Mesendoderm (in vitro differentiated cells): Measurements from ENCODE around the gene TMEM108.

Experiments used
- DNase-seq: peaks from one replicate; pipeline ENCODE4 v3.0.0; 2013
- H2AK5ac ChIP-seq: 2 replicates; pipeline ENCODE4 v1.6.1; 2013; ENCODE audit warnings: low read length, inconsistent platforms
- H2BK120ac ChIP-seq: 2 replicates; pipeline ENCODE4 v1.6.1; 2013; ENCODE audit warnings: low read depth, mild to moderate bottlenecking, low read length, moderate library complexity, mixed read lengths
- H2BK15ac ChIP-seq: replicated peaks from 2 replicates; pipeline ENCODE4 v1.6.1; 2013; ENCODE audit warnings: low read depth, mild to moderate bottlenecking, moderate library complexity
- H2BK5ac ChIP-seq: 2 replicates; pipeline ENCODE4 v1.6.1; 2013; ENCODE audit warnings: low read length, inconsistent platforms
- H3K18ac ChIP-seq: 2 replicates; pipeline ENCODE4 v1.6.1; 2013; ENCODE audit warnings: mild to moderate bottlenecking, low read length, mixed read lengths
- H3K23ac ChIP-seq: one replicate; pipeline ENCODE4 v1.6.1; 2013; ENCODE audit warnings: low read length
- H3K27ac ChIP-seq: 2 replicates; pipeline ENCODE4 v1.5.1; 2013; ENCODE audit warnings: low read depth, mild to moderate bottlenecking, inconsistent platforms, low read length, moderate library complexity
- H3K27me3 ChIP-seq: 2 replicates; pipeline ENCODE4 v1.6.1; 2013; ENCODE audit warnings: low read length, control low read depth, mild to moderate bottlenecking, inconsistent platforms; ENCODE audit not compliant: insufficient read depth, poor library complexity
- H3K36me3 ChIP-seq: 2 replicates; pipeline ENCODE4 v1.6.1; 2013; ENCODE audit warnings: low read length, inconsistent platforms; ENCODE audit not compliant: control insufficient read depth, insufficient read depth
- H3K4ac ChIP-seq: one replicate; pipeline ENCODE4 v1.6.1; 2013; ENCODE audit warnings: low read depth, mild to moderate bottlenecking, low read length, moderate library complexity
- H3K4me1 ChIP-seq: 2 replicates; pipeline ENCODE4 v1.6.1; 2013; ENCODE audit warnings: low read depth, low read length, inconsistent platforms; ENCODE audit not compliant: control insufficient read depth
- H3K4me2 ChIP-seq: 2 replicates; pipeline ENCODE4 v1.6.1; 2013; ENCODE audit warnings: low read length
- H3K4me3 ChIP-seq: 2 replicates; pipeline ENCODE4 v1.5.1; 2013; ENCODE audit warnings: mild to moderate bottlenecking, low read length
- H3K56ac ChIP-seq: one replicate; pipeline ENCODE4 v1.6.1; 2013; ENCODE audit warnings: low read length
- H3K79me1 ChIP-seq: 2 replicates; pipeline ENCODE4 v1.6.1; 2013; ENCODE audit warnings: low read length, inconsistent platforms
- H3K79me2 ChIP-seq: 2 replicates; pipeline ENCODE4 v1.6.1; 2013; ENCODE audit warnings: mild to moderate bottlenecking, low read length; ENCODE audit not compliant: control insufficient read depth, insufficient read depth
- H3K9ac ChIP-seq: 2 replicates; pipeline ENCODE4 v1.6.1; 2013; ENCODE audit warnings: low read length, inconsistent platforms
- H4K5ac ChIP-seq: one replicate; pipeline ENCODE4 v1.6.1; 2013; ENCODE audit warnings: low read length
- H4K8ac ChIP-seq: one replicate; pipeline ENCODE4 v1.6.1; 2013; ENCODE audit warnings: low read depth, mild to moderate bottlenecking, control low read depth, low read length, moderate library complexity
- WGBS: extraction: QIAGEN DNeasy Blood & Tissue Kit; methylation state at CpG from one replicate; pipeline ENCODE4 v1.1.7; 2013; ENCODE audit warnings: low lambda C conversion rate, missing lambda C conversion rate; ENCODE audit not compliant: insufficient coverage; ENCODE audit errors: extremely low coverage; 5-methylcytosine and 5-hydroxymethylcytosine counted together

Gene TMEM108

GRCh38 chr3:133393691-133394474 lies 355.7 kb downstream of the TMEM108 start:
- H3K9ac ChIP-seq, result no peak overlapping the region
- no peak overlapping the region for H2BK120ac ChIP-seq
- H3K56ac ChIP-seq, result no peak overlapping the region
- no peak overlapping the region for H3K18ac ChIP-seq
- H3K79me1 ChIP-seq, result no peaks in the 10 kb centered on the region
- no peak overlapping the region for H2BK5ac ChIP-seq
- H3K4me2 ChIP-seq, result no peak overlapping the region
- H4K5ac ChIP-seq, result no peak overlapping the region
- WGBS, result no CpG with 5 or more reads among the region's 7 CpGs
- no peaks in the 10 kb centered on the region for H3K79me2 ChIP-seq
- no peak for DNase-seq
- no peak overlapping the region for H2BK15ac ChIP-seq
- H3K27ac ChIP-seq, result no peak overlapping the region
- H3K4me1 ChIP-seq, result no peaks in the 10 kb centered on the region
- H3K4ac ChIP-seq, result no peak overlapping the region
- H2AK5ac ChIP-seq, result no peak overlapping the region
- H3K23ac ChIP-seq, result no peak overlapping the region
- H4K8ac ChIP-seq, result no peak overlapping the region
- H3K27me3 ChIP-seq, result no peaks in the 10 kb centered on the region
- no peak overlapping the region for H3K4me3 ChIP-seq
- H3K36me3 ChIP-seq, result no peaks in the 10 kb centered on the region

- Histone ChIP-seq H3K9ac (no peak overlapping the region), H3K79me1 (no peaks in the 10 kb centered on the region), H3K36me3 (no peaks in the 10 kb centered on the region), H4K8ac (no peak overlapping the region), H3K56ac (no peak overlapping the region), H3K23ac (no peak overlapping the region), H2BK15ac (no peak overlapping the region), H3K79me2 (no peaks in the 10 kb centered on the region), H2AK5ac (no peak overlapping the region), H3K27ac (no peak overlapping the region), H2BK5ac (no peak overlapping the region), H3K4me2 (no peak overlapping the region), H3K4me1 (no peaks in the 10 kb centered on the region), H3K4ac (no peak overlapping the region), H2BK120ac (no peak overlapping the region), H4K5ac (no peak overlapping the region), H3K18ac (no peak overlapping the region), H3K27me3 (no peaks in the 10 kb centered on the region), H3K4me3 (no peak overlapping the region)
- DNase-seq, result no peak
- no CpG with 5 or more reads among the region's 1 CpG for WGBS
These were observed 356.5 kb downstream of the TMEM108 start for GRCh38 chr3:133394561-133395311.

GRCh38 chr3:133396906-133397305 lies 358.7 kb downstream of the TMEM108 start:
- no peaks in the 10 kb centered on the region for H3K4me1 ChIP-seq
- H3K36me3 ChIP-seq, result no peaks in the 10 kb centered on the region
- H3K79me2 ChIP-seq, result no peaks in the 10 kb centered on the region
- H2BK5ac ChIP-seq, result no peak overlapping the region
- no peak overlapping the region for H2BK15ac ChIP-seq
- WGBS, result no CpG with 5 or more reads among the region's 10 CpGs
- no peak for DNase-seq
- H4K8ac ChIP-seq, result no peak overlapping the region
- no peak overlapping the region for H3K4ac ChIP-seq
- H2BK120ac ChIP-seq, result no peak overlapping the region
- no peak overlapping the region for H3K4me3 ChIP-seq
- H3K79me1 ChIP-seq, result no peaks in the 10 kb centered on the region
- H3K4me2 ChIP-seq, result no peak overlapping the region
- H3K9ac ChIP-seq, result no peak overlapping the region
- H3K27ac ChIP-seq, result no peak overlapping the region
- H2AK5ac ChIP-seq, result no peak overlapping the region
- H3K56ac ChIP-seq, result no peak overlapping the region
- H3K23ac ChIP-seq, result no peak overlapping the region
- H4K5ac ChIP-seq, result no peak overlapping the region
- H3K18ac ChIP-seq, result no peak overlapping the region
- no peaks in the 10 kb centered on the region for H3K27me3 ChIP-seq

- Histone ChIP-seq H3K4me1 (no peaks in the 10 kb centered on the region), H3K23ac (no peak within 1 kb of the TSS), H3K9ac (no peak within 1 kb of the TSS), H2BK120ac (no peak within 1 kb of the TSS), H4K5ac (no peak within 1 kb of the TSS), H2BK15ac (no peak within 1 kb of the TSS), H3K79me1 (no peaks in the 10 kb centered on the region), H3K18ac (no peak within 1 kb of the TSS), H3K27me3 (no peaks in the 10 kb centered on the region), H3K36me3 (no peaks in the 10 kb centered on the region), H3K4me2 (no peak within 1 kb of the TSS), H2AK5ac (no peak within 1 kb of the TSS), H3K4ac (no peak within 1 kb of the TSS), H4K8ac (no peak within 1 kb of the TSS), H3K56ac (no peak within 1 kb of the TSS), H3K79me2 (no peaks in the 10 kb centered on the region), H3K4me3 (no peak within 1 kb of the TSS), H3K27ac (no peak within 1 kb of the TSS), H2BK5ac (no peak within 1 kb of the TSS)
- no CpG with 5 or more reads among the region's 15 CpGs for WGBS
- no peak for DNase-seq
These were observed 361.9 kb downstream of the TMEM108 start, which contains the start of gene BFSP2 for GRCh38 chr3:133400006-133400515. TSS of gene BFSP2 (plus strand) at chr3:133400056. CDS start at chr3:133400084, 28 bp downstream.

GRCh38 chr3:133401374-133402135 lies 363.4 kb downstream of the TMEM108 start:
- no peak overlapping the region for H2BK120ac ChIP-seq

More at GRCh38 chr3:133401374-133402135, 363.4 kb downstream of the TMEM108 start:
- H3K4me1 ChIP-seq, result no peaks in the 10 kb centered on the region
- H3K4ac ChIP-seq, result no peak overlapping the region
- no peaks in the 10 kb centered on the region for H3K36me3 ChIP-seq
- H3K56ac ChIP-seq, result no peak overlapping the region
- H3K23ac ChIP-seq, result no peak overlapping the region
- no peak overlapping the region for H3K27ac ChIP-seq
- no peaks in the 10 kb centered on the region for H3K27me3 ChIP-seq
- no peak overlapping the region for H2AK5ac ChIP-seq
- H2BK15ac ChIP-seq, result no peak overlapping the region
- H2BK5ac ChIP-seq, result no peak overlapping the region
- no peak overlapping the region for H4K5ac ChIP-seq
- no peak overlapping the region for H4K8ac ChIP-seq
- H3K4me3 ChIP-seq, result no peak overlapping the region
- no CpG with 5 or more reads among the region's 2 CpGs for WGBS
- H3K79me1 ChIP-seq, result no peaks in the 10 kb centered on the region
- H3K4me2 ChIP-seq, result no peak overlapping the region
- H3K18ac ChIP-seq, result no peak overlapping the region
- no peak overlapping the region for H3K9ac ChIP-seq
- no peaks in the 10 kb centered on the region for H3K79me2 ChIP-seq
- no peak for DNase-seq
